Renal cortical epithelial cell (primary cell): ENCODE measurements around the gene HPSE2. TPM values are rescaled to one million over a fixed set of nuclear protein-coding genes. Genes with fewer than 3 reads are reported as not detected.
A peak's percentile ranks its signal among the peaks of the same experiment; 100 is the strongest.

Source experiments
- DNase-seq: peaks from one replicate; pipeline ENCODE4 v3.0.0-alpha.2; 2011; ENCODE audit warnings: low read depth
- total RNA-seq: library from RNA; depleted of rRNA; stranded (reverse); fragments of >200 nt; gene quantifications from 2 replicates; pipeline ENCODE4 v1.2.3, GENCODE V29; 2014

HPSE2 gene
- total RNA-seq, 1 donor from 2014 or later: not detected

DNA sequence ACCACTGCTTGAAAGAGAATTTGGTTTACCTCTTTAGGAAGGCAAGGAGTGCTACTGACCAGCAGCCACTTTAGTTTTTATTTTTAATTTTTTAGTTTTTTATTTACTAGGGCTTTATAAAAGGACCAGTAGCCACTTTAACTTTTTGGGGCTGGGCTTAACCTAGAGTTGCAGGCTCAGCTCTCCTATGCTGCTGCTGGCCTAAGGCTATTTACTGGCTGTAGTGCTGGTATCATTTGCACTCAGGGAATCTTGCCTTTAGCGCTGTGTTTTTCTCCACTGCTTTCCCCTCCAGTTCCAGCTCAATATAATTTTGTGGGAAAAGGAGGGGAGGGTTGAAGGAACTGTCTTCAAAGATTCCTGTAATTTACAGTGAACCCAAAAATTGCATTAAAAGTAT lies 802.3 kb downstream of the HPSE2 start:
- DNase-seq: no peak

DNA sequence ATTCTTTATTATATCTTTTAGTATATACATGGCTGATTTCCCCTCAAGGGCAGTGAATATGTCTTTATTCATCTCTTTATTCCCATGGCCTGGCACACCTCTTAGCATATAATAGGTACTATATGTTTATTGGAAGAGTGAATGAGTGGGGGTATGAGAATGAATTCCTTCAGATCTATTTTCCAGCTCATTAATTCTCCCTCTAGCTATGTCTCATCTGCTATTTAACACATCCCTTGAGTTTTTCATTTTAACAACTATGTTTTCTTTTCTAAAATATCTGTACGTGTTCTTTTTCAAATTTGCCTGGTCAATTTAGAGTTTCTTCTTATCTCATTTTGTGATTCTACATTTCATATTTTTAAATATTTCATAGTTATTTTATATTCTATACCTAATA lies 803.3 kb downstream of the HPSE2 start:
- DNase-seq: no peak

DNA sequence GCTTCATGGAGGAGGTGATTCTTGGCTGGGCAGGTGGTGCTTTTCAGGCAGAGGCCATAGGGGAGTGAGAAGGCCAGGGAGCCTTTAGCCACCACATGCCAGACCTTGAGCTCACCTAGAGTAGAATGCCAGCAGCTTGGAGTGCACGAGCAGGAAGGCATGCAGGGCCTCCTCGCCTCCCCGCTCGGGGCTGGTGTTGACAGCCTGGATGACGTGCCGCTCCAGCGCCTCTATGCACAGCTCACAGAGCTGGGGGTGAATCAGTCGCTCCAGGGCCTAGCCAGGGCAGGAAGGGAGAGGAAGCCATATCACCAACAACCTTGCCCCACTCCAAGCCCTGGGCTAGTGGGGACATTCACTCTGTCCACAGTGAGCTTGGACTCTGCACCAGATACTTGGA lies 804.6 kb downstream of the HPSE2 start:
- peak; percentile 51 for DNase-seq

DNA sequence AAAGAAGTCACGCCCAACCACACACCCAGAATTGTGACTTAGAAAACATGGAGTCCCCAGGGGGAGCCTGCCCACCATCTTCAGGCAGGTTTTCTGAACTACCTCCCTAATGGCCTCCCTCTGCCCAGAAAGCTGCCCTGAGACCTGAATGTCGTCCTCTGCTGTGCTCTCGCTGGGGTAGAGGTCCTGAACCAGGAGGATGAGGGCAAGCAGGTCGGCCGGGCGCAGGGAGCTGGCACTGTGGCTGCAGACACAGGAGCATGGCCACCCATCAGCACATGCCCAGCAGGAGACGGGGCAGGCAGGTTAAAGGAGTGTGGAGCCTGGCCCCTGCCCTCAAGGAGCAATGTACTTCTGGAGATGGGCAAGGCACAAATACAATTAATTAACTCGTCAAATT lies 805.2 kb downstream of the HPSE2 start:
- no peak for DNase-seq

DNA sequence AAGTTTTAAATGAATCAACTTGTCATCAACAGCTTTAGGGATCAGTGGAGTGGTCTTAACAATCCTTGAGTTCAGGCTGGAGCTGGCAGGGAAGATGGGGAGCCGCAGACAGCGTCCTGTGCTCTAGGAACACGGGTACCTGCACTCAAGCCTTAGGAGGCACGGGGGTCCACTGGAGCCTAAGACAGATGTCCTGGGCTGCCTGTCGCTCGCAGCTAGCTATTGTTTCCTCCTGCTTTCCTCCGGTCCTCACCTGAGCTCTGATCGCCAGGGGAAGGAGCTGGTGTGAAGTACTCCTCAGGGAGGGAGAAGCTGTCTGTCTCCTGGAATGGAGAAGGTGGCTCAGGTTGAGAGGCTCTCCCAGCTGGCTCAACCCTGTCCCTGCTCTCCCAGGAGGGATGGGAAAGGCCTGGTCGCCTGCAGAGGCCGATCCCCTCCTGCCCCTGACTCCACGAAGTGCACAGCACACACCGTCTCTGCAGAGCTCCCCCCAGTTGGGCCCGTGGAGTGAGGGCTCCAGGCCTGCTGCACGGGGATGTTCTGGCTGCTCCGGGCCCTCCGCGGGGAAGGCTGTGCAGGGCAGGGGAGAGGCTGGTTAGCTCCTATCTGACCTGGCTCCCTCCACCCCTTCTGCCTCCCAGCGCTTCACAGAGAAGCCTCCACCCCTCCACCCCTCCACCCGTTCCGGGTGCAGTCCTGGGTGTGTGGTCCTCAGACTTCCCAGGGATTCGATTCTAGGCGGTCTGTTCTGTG lies 806.2 kb downstream of the HPSE2 start:
- DNase-seq: no peak

DNA sequence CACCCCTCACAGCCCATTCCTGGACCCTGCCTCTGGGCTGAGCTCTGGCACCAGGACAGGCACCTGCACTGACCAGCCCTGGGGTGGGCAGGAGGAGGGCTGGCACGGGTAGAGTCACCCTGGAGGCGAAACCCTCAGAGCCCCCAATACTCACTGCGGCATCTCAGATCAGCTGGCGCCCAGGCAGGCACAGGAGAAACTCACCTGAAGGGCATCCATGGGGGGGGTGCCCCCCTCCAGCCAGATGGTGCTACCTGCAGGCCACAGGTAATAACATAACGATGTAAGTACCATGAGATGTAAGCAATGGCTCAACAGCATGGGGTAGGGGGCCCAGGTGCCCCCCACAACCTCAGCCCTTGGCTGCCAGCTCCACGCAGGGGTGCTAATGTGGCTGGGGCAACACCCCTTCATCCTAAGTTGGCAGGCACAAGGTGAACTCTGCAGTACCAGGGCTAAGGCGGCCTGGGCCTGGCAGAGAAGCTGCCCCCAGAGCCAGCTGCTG lies 808.6 kb downstream of the HPSE2 start:
- DNase-seq: no peak

DNA sequence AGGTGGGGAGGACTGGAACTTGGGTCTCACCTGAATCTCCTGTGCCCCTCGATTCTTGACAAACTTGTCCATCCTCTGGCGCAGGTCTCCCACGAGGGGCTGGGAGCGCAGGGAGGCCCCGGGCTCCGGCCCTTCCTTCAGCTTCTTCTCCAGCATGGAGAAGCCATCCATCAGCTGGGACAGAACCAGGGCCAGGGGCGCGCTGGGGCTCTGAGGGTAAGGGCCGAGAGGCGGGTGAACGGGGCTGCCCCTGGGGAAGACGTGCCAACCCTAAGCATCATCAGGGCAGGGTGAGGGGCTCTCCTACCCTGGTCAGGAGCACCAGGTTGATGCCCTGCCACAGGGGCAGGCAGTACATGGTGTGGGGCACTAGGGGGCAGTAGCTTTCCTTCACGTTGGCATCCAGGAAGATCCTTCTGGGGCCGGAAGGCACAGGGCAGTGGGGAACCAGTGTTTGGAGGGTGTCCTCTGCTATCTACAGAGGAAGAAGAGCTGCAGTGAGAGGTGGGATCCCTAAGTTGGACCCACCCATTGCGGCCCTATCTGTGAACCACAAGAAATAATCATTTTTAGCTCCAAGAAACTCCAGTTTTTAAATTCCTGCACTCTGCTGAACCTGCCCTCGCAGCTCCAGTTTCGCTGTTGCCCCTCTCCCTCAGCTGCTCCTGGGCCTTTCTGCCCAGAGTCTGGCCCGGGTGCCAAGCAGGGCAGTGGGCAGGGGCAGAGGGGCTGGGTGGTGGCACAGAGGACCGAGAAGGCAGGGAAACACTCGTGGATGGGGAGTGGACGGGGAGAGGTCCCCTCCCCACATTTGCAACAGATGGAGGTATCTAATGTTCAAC lies 809.9 kb downstream of the HPSE2 start:
- peak; percentile 22 for DNase-seq

DNA sequence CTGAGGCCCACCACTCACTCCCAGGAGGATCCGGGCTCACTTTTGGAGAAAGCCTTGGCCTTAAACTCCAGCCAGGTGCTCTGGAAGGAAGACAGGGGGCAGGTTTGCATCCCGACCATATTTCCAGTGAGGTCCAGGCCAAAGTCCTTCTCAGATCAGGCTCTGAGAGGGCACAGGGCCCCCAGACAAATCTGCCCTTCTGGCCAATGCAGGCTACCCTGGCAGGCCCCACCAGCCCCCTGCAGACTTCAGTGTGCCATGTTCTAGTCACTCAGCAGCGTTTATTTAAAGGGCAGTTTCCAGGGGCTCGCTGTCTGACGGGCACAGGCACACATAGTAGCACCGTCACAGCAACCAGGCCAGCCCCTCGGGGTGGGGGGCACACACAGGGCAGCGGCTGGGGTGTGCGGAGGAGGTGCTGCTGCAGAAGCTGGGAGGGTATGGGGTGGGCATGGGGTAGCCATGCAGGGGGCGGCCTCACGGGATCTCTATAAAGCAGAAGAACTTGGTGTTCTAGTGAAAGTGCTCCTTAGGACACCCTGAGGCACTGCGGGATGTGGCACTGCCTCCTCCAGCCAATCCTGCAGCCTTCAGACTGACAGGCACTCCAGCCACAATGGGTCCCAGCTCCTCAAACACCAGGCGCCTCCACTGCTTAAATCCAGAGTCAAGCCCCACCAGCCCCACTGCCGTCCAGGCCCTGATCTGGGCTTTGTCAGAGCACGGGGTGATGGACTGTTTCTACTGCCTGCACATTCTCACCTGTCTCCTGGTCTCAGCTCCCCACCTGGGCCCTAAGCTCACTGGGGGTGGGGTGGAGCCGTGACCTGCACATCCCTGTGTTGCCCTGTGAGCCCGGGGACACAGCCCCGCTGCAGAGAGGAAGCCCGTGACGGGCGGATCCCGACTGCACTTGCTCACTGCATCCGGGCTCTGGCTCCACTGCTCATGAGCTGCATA lies 811.1 kb downstream of the HPSE2 start:
- DNase-seq: no peak

DNA sequence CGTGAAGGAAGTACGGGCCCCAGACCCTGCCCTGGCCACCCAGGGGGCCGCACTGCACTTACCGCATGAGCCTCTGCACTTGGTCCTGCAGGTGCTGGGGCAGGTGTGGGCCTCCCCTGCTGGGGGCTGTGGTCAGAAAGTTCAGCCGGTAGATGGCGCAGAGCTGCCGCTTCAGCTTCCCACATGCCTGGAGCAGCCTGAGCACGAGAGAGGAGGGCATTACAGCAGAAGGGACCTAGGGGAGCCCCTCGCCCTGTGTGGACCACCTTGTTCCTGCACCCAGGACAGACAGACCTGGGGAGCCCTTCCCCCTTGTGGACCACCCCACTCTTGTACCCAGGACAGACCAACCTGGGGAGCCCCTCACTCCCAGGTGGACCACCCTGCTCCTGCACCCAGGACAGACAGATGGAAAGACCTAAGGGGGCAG lies 811.9 kb downstream of the HPSE2 start:
- no peak for DNase-seq

DNA sequence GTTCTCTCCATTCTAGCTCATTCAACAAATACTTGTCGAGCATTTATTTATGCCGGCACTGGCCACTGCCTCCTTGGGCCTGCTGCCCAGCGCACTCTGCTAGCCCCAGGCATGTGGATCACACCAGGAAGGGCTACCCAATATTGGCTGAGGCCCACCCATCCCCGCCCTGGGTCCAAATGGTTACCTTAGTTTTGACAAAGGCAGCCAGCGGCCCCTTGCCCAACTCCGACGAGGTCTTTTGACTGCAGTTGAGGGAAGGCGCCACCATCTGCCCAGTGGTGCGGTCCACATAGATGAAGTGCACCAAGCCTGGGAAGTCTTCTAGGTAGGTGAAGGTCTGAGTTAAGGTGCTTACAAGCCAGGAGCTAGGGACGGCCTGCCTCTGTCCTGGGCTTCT lies 813.5 kb downstream of the HPSE2 start:
- DNase-seq: no peak

DNA sequence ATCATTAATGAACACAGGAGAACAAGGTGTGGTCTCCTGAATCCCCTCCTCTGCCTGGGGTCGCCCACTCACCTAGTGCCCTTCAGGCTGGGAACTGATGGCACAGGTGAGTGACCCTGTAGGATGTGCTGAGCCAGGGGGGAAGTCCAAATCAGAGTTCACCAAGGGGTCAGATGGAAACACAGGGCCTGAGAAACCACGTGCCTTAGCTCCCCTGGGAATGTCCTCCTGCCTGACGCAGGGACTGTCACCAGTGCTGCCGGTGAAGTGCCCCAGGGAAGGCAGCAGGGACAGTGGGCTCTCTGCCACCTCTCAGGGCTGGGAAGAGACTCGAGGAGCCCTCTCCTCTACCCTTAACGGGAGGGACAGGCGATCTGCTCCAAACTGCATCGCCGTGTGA lies 814.9 kb downstream of the HPSE2 start:
- DNase-seq: no peak

DNA sequence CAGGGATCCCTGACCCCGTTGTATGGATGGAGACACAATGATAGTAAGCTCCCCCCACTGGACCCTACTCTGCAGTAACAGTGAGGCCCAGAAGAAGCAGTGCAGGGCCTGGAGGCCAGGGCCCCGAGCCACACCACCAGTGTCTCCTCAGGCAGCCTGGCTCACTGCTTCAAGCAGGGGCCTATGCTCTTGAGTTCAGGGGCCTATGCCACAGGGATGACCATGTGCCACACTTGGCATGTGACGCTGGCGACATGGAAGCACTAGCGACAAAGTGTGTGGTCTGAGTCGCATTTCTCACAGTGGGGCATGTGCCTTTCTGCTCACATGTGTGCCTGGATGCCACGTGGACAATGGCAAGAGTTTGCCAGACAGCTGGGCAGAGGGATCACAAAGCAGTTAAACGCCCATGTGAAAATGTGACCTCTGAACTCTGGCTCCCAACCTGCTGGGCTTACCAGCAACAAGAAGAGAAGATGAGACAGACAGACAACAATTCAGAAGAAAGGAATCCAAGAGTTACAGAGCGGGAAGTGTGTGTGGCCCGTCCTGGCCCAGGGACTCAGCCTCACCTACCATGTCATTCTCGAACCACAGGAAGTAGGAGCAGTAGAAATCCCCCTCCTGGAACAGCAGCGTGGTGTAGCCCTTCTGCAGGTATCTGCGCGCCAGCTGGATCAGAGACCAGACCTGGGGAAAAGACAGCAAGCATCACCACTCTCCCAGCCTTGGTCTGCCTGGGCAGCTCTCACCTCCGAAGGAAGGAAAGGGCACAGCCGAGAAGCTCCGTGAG lies 816.0 kb downstream of the HPSE2 start:
- no peak for DNase-seq

DNA sequence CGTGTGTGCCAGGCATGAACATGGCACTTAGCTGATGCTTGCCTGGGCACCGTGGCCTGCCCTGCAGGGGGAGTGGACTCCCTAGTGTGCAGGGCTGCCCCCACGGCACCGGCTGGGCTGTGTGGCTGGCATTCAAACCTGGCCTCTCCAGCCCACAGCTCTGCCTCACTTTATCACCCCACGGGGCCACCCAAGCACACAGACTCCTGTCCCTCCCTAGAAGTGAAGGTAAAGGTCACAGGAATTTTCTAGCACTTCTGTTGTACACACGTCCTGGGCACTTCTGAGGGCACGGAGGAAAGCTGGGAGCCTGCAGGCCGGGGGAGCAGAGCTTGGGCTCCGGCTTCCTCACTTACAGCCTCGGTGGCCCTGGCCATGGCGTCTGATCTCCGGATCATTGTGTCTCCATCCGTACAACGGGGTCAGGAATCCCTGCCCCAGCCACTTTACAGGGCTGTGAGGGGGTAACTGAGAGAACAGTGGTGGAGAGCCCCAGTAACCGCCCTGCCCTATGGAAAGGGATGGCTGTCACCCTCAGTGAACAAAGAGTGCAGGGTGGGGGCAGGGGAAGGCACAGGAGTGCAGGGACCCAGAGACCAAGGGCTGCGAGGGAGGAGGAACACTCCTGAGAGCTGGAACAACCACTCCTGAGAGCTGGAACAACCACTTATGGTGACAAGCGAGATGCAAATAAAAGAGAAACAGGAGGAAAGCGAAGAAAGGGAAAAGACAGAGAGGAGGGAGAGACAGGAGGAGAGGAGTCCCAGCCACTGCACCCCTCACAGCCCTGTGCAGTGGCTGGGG lies 816.8 kb downstream of the HPSE2 start:
- no peak for DNase-seq

DNA sequence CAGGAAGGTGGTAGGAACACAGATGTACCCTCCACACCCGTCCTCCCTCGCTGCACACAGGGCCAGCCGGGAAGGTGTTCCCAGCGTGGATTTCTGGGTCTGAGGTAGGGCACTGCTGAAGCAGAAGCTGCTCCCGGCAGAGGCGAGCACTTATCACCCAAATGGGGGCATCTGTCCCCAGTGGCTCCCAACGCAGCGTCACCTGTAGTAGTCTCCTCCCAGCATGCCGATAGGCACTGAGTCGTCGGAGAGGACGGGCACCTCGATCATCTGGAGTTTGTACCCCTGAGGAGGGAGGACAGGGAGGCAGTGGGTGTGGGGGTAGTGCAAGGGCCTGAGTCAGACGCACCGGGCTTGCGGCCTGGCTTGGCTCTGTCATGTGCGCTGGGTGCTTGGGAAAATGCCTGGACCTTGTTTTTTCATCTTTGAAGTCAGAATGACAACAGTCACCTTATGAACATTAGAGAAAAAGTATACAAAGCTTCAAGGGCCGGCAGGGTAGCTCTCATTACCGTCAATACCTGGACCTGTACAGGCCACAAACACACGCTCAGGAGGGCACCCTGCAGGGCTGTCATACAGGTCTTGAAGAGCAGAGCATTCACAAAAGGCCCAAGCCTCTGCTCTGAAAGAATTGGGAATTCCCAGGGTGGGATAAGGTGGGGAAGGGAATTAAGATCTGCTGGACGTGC lies 817.5 kb downstream of the HPSE2 start:
- DNase-seq: no peak

DNA sequence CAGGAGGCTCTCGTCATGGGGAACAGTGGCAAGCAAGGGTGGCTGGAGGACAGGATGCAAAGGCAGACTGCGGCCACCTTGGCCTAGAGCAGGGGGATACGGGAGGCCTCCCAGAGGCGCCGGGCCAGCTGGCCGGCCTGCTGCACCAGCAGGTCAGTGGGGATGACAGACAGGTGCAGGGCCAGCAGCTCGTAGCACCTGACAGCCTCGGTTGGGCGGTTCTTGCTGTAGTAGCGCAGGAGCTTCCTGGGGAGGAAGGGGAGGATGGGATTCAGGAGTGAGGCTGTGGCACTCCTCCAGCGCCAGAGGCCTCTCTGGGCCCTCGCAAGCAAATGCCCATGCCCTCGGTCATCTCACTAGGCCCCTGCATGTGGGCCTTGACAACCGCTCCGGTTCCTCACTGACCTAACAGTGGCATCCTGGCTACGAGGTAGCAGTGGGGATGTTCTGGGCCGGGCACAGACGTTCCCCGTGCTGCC lies 818.1 kb downstream of the HPSE2 start:
- no peak for DNase-seq

DNA sequence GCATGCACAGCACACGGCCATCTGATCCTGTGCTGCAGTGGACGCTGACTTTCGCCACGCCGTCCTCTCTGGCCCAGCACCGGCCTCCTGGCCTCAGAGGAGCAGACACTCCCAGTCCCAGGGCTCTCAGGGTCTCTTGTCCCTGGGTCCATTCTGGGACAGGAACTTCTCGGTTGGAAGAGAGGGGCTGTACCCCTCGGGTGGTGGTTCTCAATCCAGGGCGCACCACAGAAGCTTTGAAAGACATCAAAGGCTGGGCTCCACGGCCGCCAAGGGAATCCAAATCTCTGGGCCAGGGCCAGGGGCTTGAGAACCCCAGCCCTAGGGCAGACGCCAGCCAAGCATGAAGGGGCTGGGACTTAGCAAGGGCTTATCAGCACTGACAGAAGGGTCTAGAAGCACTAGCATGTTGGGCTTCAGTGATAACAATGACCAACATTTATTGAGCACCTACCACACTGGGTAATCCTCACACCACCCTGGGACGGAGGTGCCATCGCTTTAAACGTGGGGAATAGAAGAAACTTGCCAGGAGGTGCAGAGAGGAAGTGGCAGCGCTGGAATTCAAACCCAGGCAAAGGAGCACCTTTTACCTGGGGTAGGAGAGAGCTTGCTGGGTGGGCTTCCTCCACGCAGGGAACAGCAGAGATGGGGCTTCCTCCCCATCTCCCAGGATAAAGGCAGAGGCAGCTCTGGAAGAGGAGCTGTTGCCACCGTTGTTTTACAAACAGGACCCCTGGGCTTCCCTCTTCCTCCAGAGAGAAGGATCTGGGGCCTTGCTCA lies 818.9 kb downstream of the HPSE2 start:
- no peak for DNase-seq

DNA sequence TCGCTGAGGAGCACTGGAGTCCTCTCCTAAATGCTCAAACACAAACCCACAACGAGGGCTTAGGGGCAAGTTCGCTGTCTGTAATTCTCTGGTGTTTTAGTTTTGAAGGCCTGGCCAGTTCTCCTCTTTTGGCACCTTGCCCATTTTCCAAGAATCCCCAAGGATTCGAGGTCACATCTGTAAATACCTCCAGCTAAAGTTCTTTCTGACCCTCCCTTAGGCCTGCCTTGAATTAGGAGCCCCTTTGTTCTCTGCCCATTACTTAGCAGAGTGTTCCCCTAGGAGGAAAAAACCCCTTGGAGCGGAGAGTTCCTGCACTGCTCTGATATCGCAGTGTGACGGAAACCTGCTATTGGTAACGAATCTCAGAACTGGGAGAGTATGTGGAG lies 819.9 kb downstream of the HPSE2 start:
- no peak for DNase-seq

DNA sequence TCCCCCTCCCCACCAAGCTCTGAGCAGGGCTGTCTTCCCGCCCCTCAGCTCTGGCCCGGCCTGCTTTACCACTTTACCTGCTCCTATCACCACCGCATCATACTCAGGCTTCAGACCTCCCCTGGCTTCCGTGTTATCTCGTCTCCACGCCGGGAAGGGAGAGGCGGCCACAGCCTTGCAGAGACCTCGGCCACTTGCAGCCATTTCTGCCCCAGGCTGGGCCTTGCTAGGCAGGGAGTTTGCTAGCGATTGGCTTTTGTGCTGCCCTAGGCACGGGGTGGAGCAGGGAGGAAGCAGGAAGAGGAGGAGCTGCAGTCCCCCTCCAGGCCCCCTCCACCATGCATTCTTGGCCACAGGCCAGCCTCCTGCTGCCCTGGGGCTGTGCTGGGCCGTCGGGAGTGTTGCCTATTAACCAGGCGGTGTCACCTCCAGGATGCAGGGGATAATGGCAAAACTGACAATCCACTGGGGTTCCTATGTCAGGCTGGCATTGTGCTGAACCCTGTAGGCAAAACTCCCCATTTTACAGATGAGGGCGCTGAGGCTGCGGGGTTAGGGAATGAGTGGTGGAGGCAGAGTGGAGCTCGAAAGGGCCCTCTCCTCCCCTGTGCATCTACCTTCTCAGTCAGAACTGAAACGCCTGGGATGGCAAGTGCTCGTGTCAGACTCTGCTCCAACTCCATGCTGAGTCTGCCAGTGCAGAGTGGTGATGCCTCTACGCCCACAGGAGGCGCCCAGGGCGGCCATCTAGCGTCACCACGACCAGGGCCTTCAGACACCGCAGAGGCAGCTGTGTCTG lies 820.5 kb downstream of the HPSE2 start, which contains the start of gene PYROXD2:
Gene PYROXD2, minus strand, starts transcription at position 251 of the 799 bp plus-strand sequence. Its CDS starts 47 bp downstream, at position 204.
- peak; percentile 87 for DNase-seq
